ENCODE data around the gene CBX8. TPM values are rescaled to one million over a fixed set of nuclear protein-coding genes. Genes with fewer than 3 reads are reported as not detected.

Gene CBX8
- total RNA-seq, 1 donor from 2014 or later, result 5.8 TPM

DNA sequence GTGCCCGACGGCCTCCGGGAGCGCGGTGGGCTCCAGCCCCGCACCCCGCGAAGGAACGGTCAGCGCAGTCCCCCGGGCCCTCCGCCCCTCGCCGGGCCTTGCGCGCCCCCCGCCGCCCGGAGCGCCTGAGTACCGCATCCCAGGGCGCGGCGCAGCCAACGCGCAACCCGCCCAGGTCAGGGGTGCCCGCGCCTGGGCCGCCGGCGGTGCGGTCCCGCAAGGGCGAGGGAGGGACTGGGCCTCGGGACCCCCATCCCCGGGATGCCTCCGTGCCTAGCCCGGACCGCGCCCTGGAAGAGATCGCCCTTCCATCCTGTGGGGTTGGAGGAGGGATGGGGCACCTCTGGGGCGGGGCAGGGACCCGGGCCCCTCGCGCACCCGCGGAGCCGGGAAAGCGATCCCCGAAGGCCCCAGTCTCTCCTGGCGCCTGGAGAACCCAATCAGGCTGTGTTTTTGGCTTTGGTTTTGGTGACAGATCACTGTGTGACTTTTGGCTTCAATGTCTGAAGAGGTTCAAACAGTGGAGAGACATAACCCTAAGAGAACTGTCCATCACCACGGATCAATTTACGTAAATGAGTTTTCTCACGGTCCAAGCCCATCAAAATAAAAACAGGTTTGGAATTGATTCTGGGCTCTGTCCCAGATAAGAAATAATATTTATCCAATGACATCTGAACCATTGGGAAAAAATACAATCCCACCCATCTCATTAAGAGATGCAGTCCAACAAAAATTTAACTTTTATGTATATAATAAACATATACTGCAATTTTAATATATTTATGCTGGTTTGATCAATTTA is 48.4 kb downstream of the CBX8 start:
- Histone ChIP-seq H3K4me3 (no peak overlapping the region), H3K27ac (no peak overlapping the region), H3K27me3 (ENCODE audit: low read depth) (peaks cover 77% of the 10 kb centered on the region), H3K9me3 (no peaks in the 10 kb centered on the region), H3K36me3 (no peaks in the 10 kb centered on the region), H3K4me1 (peaks cover 18% of the 10 kb centered on the region)
- no peak for TF ChIP-seq CTCF (IDR thresholded peaks at IDR 0.05)
- intact Hi-C loops (cut with DNase I), result no loop called here
- peak in 1 of 2 donors; percentile 4 for ATAC-seq
- no peak for DNase-seq

- H3K27me3 ChIP-seq (ENCODE audit: low read depth), result peaks cover 77% of the 10 kb centered on the region
- intact Hi-C loops (cut with DNase I), result no loop called here
- no peak for TF ChIP-seq CTCF (IDR thresholded peaks at IDR 0.05)
- ATAC-seq (peak in 1 of 2 donors; percentile 35), DNase-seq (no peak)
- H3K4me1 ChIP-seq, result peaks cover 18% of the 10 kb centered on the region
- H3K36me3 ChIP-seq, result no peaks in the 10 kb centered on the region
- no peak overlapping the region for H3K4me3 ChIP-seq
- no peaks in the 10 kb centered on the region for H3K9me3 ChIP-seq
- H3K27ac ChIP-seq, result no peak overlapping the region
Observed at GRCh38 chr17:79747508-79748294, 49.2 kb downstream of the CBX8 start.

GRCh38 chr17:79746889-79747507 is 49.9 kb downstream of the CBX8 start:
- H3K27ac ChIP-seq, result no peak overlapping the region
- DNase-seq, result no peak
- peaks cover 81% of the 10 kb centered on the region for H3K27me3 ChIP-seq (ENCODE audit: low read depth)
- intact Hi-C loops (cut with DNase I), result no loop called here
- no peak overlapping the region for H3K4me3 ChIP-seq
- H3K9me3 ChIP-seq, result no peaks in the 10 kb centered on the region
- no peak for TF ChIP-seq CTCF (IDR thresholded peaks at IDR 0.05)
- no peaks in the 10 kb centered on the region for H3K36me3 ChIP-seq
- peak in 1 of 2 donors; percentile 5 for ATAC-seq
- H3K4me1 ChIP-seq, result peaks cover 21% of the 10 kb centered on the region

DNA sequence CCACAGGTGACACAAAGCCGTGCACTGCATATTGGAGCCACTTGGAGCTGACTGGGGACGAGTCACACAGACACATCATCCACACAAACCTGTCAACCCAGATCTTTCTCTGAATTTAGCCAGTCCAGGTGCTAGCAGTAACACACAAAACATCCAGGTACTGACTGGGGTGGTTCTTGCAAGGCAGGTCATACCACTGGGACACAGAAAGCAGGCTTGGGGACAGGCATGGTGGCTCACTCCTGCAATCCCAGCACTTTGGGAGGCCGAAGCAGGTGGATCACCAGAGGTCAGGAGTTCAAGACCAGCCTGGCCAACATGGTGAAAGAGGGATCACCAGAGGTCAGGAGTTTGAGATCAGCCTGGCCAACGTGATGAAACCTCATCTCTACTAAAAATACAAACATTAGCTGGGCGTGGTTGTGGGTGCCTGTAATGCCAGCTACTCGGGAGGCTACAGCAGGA is 51.2 kb downstream of the CBX8 start:
- Histone ChIP-seq H3K9me3 (no peaks in the 10 kb centered on the region), H3K4me1 (peaks cover 26% of the 10 kb centered on the region), H3K36me3 (no peaks in the 10 kb centered on the region), H3K27ac (no peak overlapping the region), H3K4me3 (no peak overlapping the region), H3K27me3 (ENCODE audit: low read depth) (peaks cover 79% of the 10 kb centered on the region)
- intact Hi-C loops (cut with DNase I), result no loop called here
- no peak for TF ChIP-seq CTCF (IDR thresholded peaks at IDR 0.05)
- ATAC-seq, result no peak
- DNase-seq, result no peak

GRCh38 chr17:79743614-79744013 is 53.3 kb downstream of the CBX8 start:
- ATAC-seq (no peak), DNase-seq (no peak)
- no peak overlapping the region for H3K27ac ChIP-seq
- H3K4me1 ChIP-seq, result peaks cover 26% of the 10 kb centered on the region
- no peak for TF ChIP-seq CTCF (IDR thresholded peaks at IDR 0.05)
- no peak overlapping the region for H3K4me3 ChIP-seq
- no peaks in the 10 kb centered on the region for H3K9me3 ChIP-seq
- H3K36me3 ChIP-seq, result no peaks in the 10 kb centered on the region
- intact Hi-C loops (cut with DNase I), result no loop called here
- peaks cover 66% of the 10 kb centered on the region for H3K27me3 ChIP-seq (ENCODE audit: low read depth)
